ENCODE data around the gene CEMIP2. TPM values are rescaled to one million over a fixed set of nuclear protein-coding genes. Genes with fewer than 3 reads are reported as not detected.
"Not testable (repeated sequence)": the region's sequence is repeated elsewhere in the genome, so short reads cannot be mapped to it uniquely, and the experiment has no call there.

CEMIP2 gene
- total RNA-seq, 1 experiment from 2014 or later, result 28.4 TPM

GRCh38 chr9:71808068-71808467, 39.8 kb upstream of the CEMIP2 start:
- intact Hi-C loops (cut with micrococcal nuclease; ENCODE audit: unreplicated experiment), result loop anchor here (10.0 kb wide), 1 partner anchor 177 kb away; no protein-coding TSS in a partner anchor
- H3K9me3 ChIP-seq, result no peaks in the 10 kb centered on the region

DNA sequence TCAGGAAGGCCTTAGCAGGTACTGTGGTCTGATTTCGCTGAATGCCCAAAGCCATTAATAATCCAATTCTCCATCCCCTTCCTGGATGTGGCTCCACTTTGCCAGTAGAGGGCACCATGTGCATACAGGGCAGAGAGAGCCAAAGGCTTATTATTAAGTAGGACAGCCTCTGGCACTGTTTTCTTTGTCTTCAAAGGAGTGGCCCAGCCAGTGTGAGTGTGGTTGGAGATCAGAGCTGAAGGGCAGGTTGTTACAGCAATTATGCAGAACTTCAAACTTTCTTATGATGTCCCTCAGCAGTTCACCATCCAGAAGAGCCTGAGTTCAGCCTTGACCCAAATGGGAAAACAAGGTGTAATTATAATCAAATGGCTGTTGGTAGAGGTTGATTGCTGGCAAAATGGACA, 38.6 kb upstream of the CEMIP2 start:
- BruUV-seq (replicated peaks), result no TSS peak
- Mint-ChIP-seq H3K9me3 (ENCODE audit: unreplicated experiment) (no peaks in the 10 kb centered on the region), H3K27me3 (ENCODE audit: insufficient read depth, unreplicated experiment) (no peaks in the 10 kb centered on the region), H3K4me3 (ENCODE audit: unreplicated experiment) (no peak overlapping the region), H3K36me3 (ENCODE audit: insufficient read depth, unreplicated experiment) (no peaks in the 10 kb centered on the region), H3K27ac (ENCODE audit: unreplicated experiment) (no peak overlapping the region), H3K4me1 (ENCODE audit: low read depth, unreplicated experiment) (no peaks in the 10 kb centered on the region)
- TF ChIP-seq CTCF (IDR thresholded peaks at IDR 0.05; ENCODE audit: insufficient read depth in 1 of 2, low read depth in 1 of 2, low read length in 1 of 2, severe bottlenecking in 1 of 2, unreplicated experiment in 1 of 2), result peak; percentile 31 to 33
- H3K36me3 ChIP-seq (ENCODE audit: control insufficient read depth, insufficient read depth, low read length), result no peaks in the 10 kb centered on the region
- ChIA-PET POLR2A (no interaction called here), CTCF (interaction anchor here (0.9 kb wide), 1 partner anchor 218 kb away, joined by 3 read pairs; no protein-coding TSS in a partner anchor)
- no peaks in the 10 kb centered on the region for H3K9me3 ChIP-seq
- no peaks in the 10 kb centered on the region for H3K4me1 ChIP-seq
- intact Hi-C loops (cut with micrococcal nuclease; ENCODE audit: unreplicated experiment), result loop anchor here (2.0 to 10.0 kb wide), 2 partner anchors 178 to 218 kb away; no protein-coding TSS in a partner anchor
- H3K27me3 ChIP-seq (replicated peaks; ENCODE audit: control insufficient read depth, insufficient read depth, low read length), result no peaks in the 10 kb centered on the region
- DNase-seq, result peak; percentile 44 to 51
- H3K4me3 ChIP-seq (ENCODE audit: low read depth, low read length), result no peak overlapping the region

More at GRCh38 chr9:71808068-71808467, 39.8 kb upstream of the CEMIP2 start:
- Histone ChIP-seq H3K4me1 (no peaks in the 10 kb centered on the region), H3K4me3 (ENCODE audit: low read depth, low read length) (no peak overlapping the region), H3K27me3 (replicated peaks; ENCODE audit: control insufficient read depth, insufficient read depth, low read length) (no peaks in the 10 kb centered on the region), H3K36me3 (ENCODE audit: control insufficient read depth, insufficient read depth, low read length) (no peaks in the 10 kb centered on the region)
- CTCF ChIA-PET, result no interaction called here
- Mint-ChIP-seq H3K4me3 (ENCODE audit: unreplicated experiment) (no peak overlapping the region), H3K27me3 (ENCODE audit: insufficient read depth, unreplicated experiment) (no peaks in the 10 kb centered on the region), H3K36me3 (ENCODE audit: insufficient read depth, unreplicated experiment) (no peaks in the 10 kb centered on the region), H3K9me3 (ENCODE audit: unreplicated experiment) (no peaks in the 10 kb centered on the region), H3K27ac (ENCODE audit: unreplicated experiment) (no peak overlapping the region), H3K4me1 (ENCODE audit: low read depth, unreplicated experiment) (no peaks in the 10 kb centered on the region)
- no TSS peak for BruUV-seq (replicated peaks)
- POLR2A ChIA-PET, result no interaction called here
- no peak for DNase-seq
- TF ChIP-seq CTCF (IDR thresholded peaks at IDR 0.05; ENCODE audit: insufficient read depth in 1 of 2, low read depth in 1 of 2, low read length in 1 of 2, severe bottlenecking in 1 of 2, unreplicated experiment in 1 of 2), result no peak

DNA sequence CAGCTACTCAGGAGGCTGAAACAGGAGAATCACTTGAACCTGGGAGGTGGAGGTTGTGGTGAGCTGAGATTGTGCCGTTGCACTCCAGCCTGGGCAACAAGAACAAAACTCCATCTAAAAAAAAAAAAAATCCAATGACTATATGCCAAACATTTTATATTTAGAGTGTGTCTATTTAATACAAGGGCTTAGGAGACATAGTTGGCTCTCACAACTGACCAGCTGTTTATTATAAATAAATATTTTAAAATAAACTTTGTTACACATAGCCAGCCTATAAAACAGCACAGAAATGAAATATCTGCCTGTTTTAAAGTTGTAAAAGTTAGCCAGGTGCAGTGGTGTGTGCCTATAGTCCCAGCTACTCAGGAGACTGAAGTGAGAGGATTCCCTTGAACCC, 36.8 kb upstream of the CEMIP2 start:
- H3K27me3 Mint-ChIP-seq (ENCODE audit: insufficient read depth, unreplicated experiment); BruUV-seq (replicated peaks); POLR2A ChIA-PET; H3K9me3 ChIP-seq; H3K36me3 ChIP-seq (ENCODE audit: control insufficient read depth, insufficient read depth, low read length); H3K27ac Mint-ChIP-seq (ENCODE audit: unreplicated experiment); H3K4me3 Mint-ChIP-seq (ENCODE audit: unreplicated experiment); CTCF ChIA-PET; H3K4me3 ChIP-seq (ENCODE audit: low read depth, low read length); DNase-seq; H3K4me1 Mint-ChIP-seq (ENCODE audit: low read depth, unreplicated experiment); H3K27me3 ChIP-seq (replicated peaks; ENCODE audit: control insufficient read depth, insufficient read depth, low read length); H3K9me3 Mint-ChIP-seq (ENCODE audit: unreplicated experiment); H3K4me1 ChIP-seq; H3K36me3 Mint-ChIP-seq (ENCODE audit: insufficient read depth, unreplicated experiment): not testable (repeated sequence)
- intact Hi-C loops (cut with micrococcal nuclease; ENCODE audit: unreplicated experiment), result loop anchor here (10.0 kb wide), 1 partner anchor 180 kb away; no protein-coding TSS in a partner anchor

DNA sequence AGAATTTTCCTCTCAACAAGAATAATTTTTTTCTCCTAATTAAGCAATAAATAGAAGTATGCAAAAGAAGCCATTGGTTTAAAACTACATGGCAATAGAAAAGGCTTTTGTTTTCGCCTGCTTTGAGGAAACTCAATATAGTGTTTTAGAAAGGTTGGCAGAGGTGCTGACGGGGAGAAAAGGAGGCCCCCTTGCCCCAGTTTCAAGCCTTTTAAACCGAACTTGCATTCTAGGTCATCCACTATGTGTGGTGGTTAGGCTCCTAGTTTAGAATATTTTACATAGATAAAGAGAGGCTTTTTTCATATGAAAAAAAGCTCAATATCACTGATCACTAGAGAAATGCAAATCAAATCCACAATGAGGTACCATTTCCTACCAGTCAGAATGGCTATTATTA, 33.5 kb upstream of the CEMIP2 start:
- ChIA-PET CTCF (no interaction called here), POLR2A (no interaction called here)
- no TSS peak for BruUV-seq (replicated peaks)
- H3K27ac Mint-ChIP-seq (ENCODE audit: unreplicated experiment), result no peak overlapping the region
- H3K4me1 Mint-ChIP-seq (ENCODE audit: low read depth, unreplicated experiment), result no peaks in the 10 kb centered on the region
- no peak for TF ChIP-seq CTCF (IDR thresholded peaks at IDR 0.05; ENCODE audit: insufficient read depth in 1 of 2, low read depth in 1 of 2, low read length in 1 of 2, severe bottlenecking in 1 of 2, unreplicated experiment in 1 of 2)
- no peak overlapping the region for H3K4me3 ChIP-seq (ENCODE audit: low read depth, low read length)
- H3K27me3 ChIP-seq (replicated peaks; ENCODE audit: control insufficient read depth, insufficient read depth, low read length), result no peaks in the 10 kb centered on the region
- no peaks in the 10 kb centered on the region for H3K4me1 ChIP-seq
- no peaks in the 10 kb centered on the region for H3K36me3 Mint-ChIP-seq (ENCODE audit: insufficient read depth, unreplicated experiment)
- H3K4me3 Mint-ChIP-seq (ENCODE audit: unreplicated experiment), result no peak overlapping the region
- no peaks in the 10 kb centered on the region for H3K27me3 Mint-ChIP-seq (ENCODE audit: insufficient read depth, unreplicated experiment)
- no peaks in the 10 kb centered on the region for H3K9me3 ChIP-seq
- H3K9me3 Mint-ChIP-seq (ENCODE audit: unreplicated experiment), result no peaks in the 10 kb centered on the region
- H3K36me3 ChIP-seq (ENCODE audit: control insufficient read depth, insufficient read depth, low read length), result no peaks in the 10 kb centered on the region
- intact Hi-C loops (cut with micrococcal nuclease; ENCODE audit: unreplicated experiment), result loop anchor here (10.0 kb wide), 1 partner anchor 183 kb away; no protein-coding TSS in a partner anchor
- no peak for DNase-seq

All from Caco-2 (cell line).